HCT116 (cell line): ENCODE measurements around the gene PTGIR.

Source experiments
- EZH2phosphoT487 ChIP-seq: fragments of 200-600 bp; IDR thresholded peaks from 2 replicates; pipeline ENCODE4 v1.6.1; 2018; ENCODE audit warnings: antibody characterized with exemption, borderline replicate concordance
- POLR2A ChIP-seq: IDR thresholded peaks from 2 replicates; pipeline ENCODE4 v1.7.0; 2011; ENCODE audit warnings: borderline replicate concordance; ENCODE audit not compliant: insufficient read depth, insufficient read length; ENCODE audit errors: extremely low read depth
- POLR2AphosphoS5 ChIP-seq: IDR thresholded peaks from 2 replicates; pipeline ENCODE4 v1.6.1; 2011; ENCODE audit warnings: mild to moderate bottlenecking, low read depth, low read length, moderate library complexity
- TF ChIP-seq, protein P1 (sequence below), 3 experiments: fragments of 200-600 bp in 1 of 3; sonication (generic) in 1 of 3; IDR thresholded peaks in 2 of 3; conservative IDR thresholded peaks in 1 of 3; 2 replicates each; pipeline ENCODE4 v1.5.1; 2012 to 2017; ENCODE audit warnings: low read depth in 2 of 3, low read length in 2 of 3, antibody characterized with exemption in 1 of 3, borderline replicate concordance in 1 of 3, control low read depth in 1 of 3, mild to moderate bottlenecking in 1 of 3, mixed read lengths in 1 of 3, mixed run types in 1 of 3, moderate library complexity in 1 of 3; ENCODE audit not compliant: insufficient read depth in 1 of 3

- TF ChIP-seq, protein P1, sequence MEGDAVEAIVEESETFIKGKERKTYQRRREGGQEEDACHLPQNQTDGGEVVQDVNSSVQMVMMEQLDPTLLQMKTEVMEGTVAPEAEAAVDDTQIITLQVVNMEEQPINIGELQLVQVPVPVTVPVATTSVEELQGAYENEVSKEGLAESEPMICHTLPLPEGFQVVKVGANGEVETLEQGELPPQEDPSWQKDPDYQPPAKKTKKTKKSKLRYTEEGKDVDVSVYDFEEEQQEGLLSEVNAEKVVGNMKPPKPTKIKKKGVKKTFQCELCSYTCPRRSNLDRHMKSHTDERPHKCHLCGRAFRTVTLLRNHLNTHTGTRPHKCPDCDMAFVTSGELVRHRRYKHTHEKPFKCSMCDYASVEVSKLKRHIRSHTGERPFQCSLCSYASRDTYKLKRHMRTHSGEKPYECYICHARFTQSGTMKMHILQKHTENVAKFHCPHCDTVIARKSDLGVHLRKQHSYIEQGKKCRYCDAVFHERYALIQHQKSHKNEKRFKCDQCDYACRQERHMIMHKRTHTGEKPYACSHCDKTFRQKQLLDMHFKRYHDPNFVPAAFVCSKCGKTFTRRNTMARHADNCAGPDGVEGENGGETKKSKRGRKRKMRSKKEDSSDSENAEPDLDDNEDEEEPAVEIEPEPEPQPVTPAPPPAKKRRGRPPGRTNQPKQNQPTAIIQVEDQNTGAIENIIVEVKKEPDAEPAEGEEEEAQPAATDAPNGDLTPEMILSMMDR (IDR thresholded peaks at IDR 0.05 in 2 of 3, conservative IDR thresholded peaks at IDR 0.05 in 1 of 3; ENCODE audit: borderline replicate concordance in 1 of 3, insufficient read depth in 1 of 3, low read depth in 2 of 3, low read length in 2 of 3): no peak
- TF ChIP-seq POLR2A (no peak), POLR2AphosphoS5 (no peak), EZH2phosphoT487 (no peak)
Measured at GRCh38 chr19:46613525-46613924, 11.4 kb downstream of the PTGIR start.
